AG04450 (cell line): Measurements from ENCODE around the gene LGALS3BP. TPM values are rescaled to one million over a fixed set of nuclear protein-coding genes. Genes with fewer than 3 reads are reported as not detected.
"Not testable (repeated sequence)": the region's sequence is repeated elsewhere in the genome, so short reads cannot be mapped to it uniquely, and the experiment has no call there.

ENCODE experiments used
- CTCF ChIA-PET: fragments of 300-600, 350-600 bp; formaldehyde crosslinking; extraction: SDS; loops from one replicate; lab custom pipeline; 2022; ENCODE audit warnings: antibody characterized with exemption, inconsistent platforms; lab: Charles Lee
- POLR2A ChIA-PET: fragments of 350-600 bp; formaldehyde crosslinking; extraction: SDS; loops from one replicate; lab custom pipeline; 2021; ENCODE audit warnings: antibody characterized with exemption, inconsistent platforms; lab: Yijun Ruan, JAX
- DNase-seq: peaks from one replicate; pipeline ENCODE4 v3.0.0-alpha.2; 2011; ENCODE audit warnings: low read depth, low spot score
- H3K27ac ChIP-seq: one replicate; pipeline ENCODE4 v1.5.1; 2012; ENCODE audit warnings: low read depth, low read length, control low read depth
- H3K27me3 ChIP-seq: one replicate; pipeline ENCODE4 v1.6.0; 2012; ENCODE audit warnings: low read length; ENCODE audit not compliant: control insufficient read depth, insufficient read depth
- H3K4me3 ChIP-seq: 2 replicates; pipeline ENCODE4 v1.5.1; 2011; ENCODE audit warnings: mild to moderate bottlenecking, low read depth, low read length, control low read depth
- H3K9me3 ChIP-seq: 2 replicates; pipeline ENCODE4 v1.5.1; 2012; ENCODE audit warnings: low read length; ENCODE audit not compliant: control insufficient read depth, insufficient read depth
- CTCF ChIP-seq: IDR thresholded peaks from 2 replicates; pipeline ENCODE4 v1.5.1; 2011; ENCODE audit warnings: low read depth, low read length, control low read depth, inconsistent platforms
- polyA plus RNA-seq: library from polyadenylated mRNA; depleted of rRNA; stranded (reverse); fragments of >200 nt; gene quantifications from 2 replicates; pipeline ENCODE4 v1.2.3, GENCODE V29; 2011

LGALS3BP gene
- polyA plus RNA-seq, 1 experiment: 126 TPM

GRCh38 chr17:78947235-78948149, 32.2 kb downstream of the LGALS3BP start:
- Histone ChIP-seq H3K9me3 (peaks cover 17% of the 10 kb centered on the region), H3K27ac (no peak overlapping the region), H3K27me3 (no peaks in the 10 kb centered on the region), H3K4me3 (no peak overlapping the region)
- ChIA-PET CTCF (interaction anchor here (2.2 kb wide), 1 partner anchor 23 kb away, joined by 6 read pairs; no protein-coding TSS in a partner anchor), POLR2A (no interaction called here)
- no peak for TF ChIP-seq CTCF
- DNase-seq: no peak

- Histone ChIP-seq H3K4me3 (no peak overlapping the region), H3K9me3 (peaks cover 14% of the 10 kb centered on the region), H3K27me3 (no peaks in the 10 kb centered on the region), H3K27ac (no peak overlapping the region)
- no peak for TF ChIP-seq CTCF
- POLR2A ChIA-PET: no interaction called here
- CTCF ChIA-PET: no interaction called here
- no peak for DNase-seq
Observed at GRCh38 chr17:78946631-78947030, 33.1 kb downstream of the LGALS3BP start.

- CTCF ChIA-PET: no interaction called here
- no peak overlapping the region for H3K27ac ChIP-seq
- peaks cover 13% of the 10 kb centered on the region for H3K9me3 ChIP-seq
- no peak for TF ChIP-seq CTCF
- H3K27me3 ChIP-seq: no peaks in the 10 kb centered on the region
- H3K4me3 ChIP-seq: no peak overlapping the region
- no peak for DNase-seq
- POLR2A ChIA-PET: no interaction called here
Observed at GRCh38 chr17:78946131-78946530, 33.6 kb downstream of the LGALS3BP start.

- CTCF ChIA-PET: interaction anchor here (0.7 kb wide), 1 partner anchor 25 kb away, joined by 3 read pairs; no protein-coding TSS in a partner anchor
Observed at GRCh38 chr17:78945455-78945854, 34.3 kb downstream of the LGALS3BP start.

GRCh38 chr17:78944956-78945355, 34.8 kb downstream of the LGALS3BP start:
- TF ChIP-seq CTCF: no peak
- no peak for DNase-seq

More at GRCh38 chr17:78945455-78945854, 34.3 kb downstream of the LGALS3BP start:
- H3K27me3 ChIP-seq, H3K9me3 ChIP-seq, H3K27ac ChIP-seq, DNase-seq, POLR2A ChIA-PET, H3K4me3 ChIP-seq: not testable (repeated sequence)

More at GRCh38 chr17:78944956-78945355, 34.8 kb downstream of the LGALS3BP start:
- no peak overlapping the region for H3K4me3 ChIP-seq
- ChIA-PET CTCF (interaction anchor here (0.7 kb wide), 1 partner anchor 25 kb away, joined by 3 read pairs; no protein-coding TSS in a partner anchor), POLR2A (no interaction called here)
- no peaks in the 10 kb centered on the region for H3K27me3 ChIP-seq
- H3K27ac ChIP-seq: no peak overlapping the region
- peaks cover 2% of the 10 kb centered on the region; the same call in 1 of the 2 replicates for H3K9me3 ChIP-seq
